Activated T-cell treated with anti-CD3 and anti-CD28 coated beads, Interleukin-2, amount 50 U/mL, for 1 hour (primary cell): Measurements from ENCODE around the gene KBTBD7.
A peak's percentile ranks its signal among the peaks of the same experiment; 100 is the strongest.

Experiments
- DNase-seq: peaks from one replicate; pipeline ENCODE4 v3.0.0-alpha.2; 2020

Gene KBTBD7

GRCh38 chr13:41193919-41194824 is at the start of gene KBTBD7:
Gene KBTBD7 (minus strand): TSS chr13:41194569. CDS start chr13:41194257, 312 bp downstream.
- peak; percentile 89 for DNase-seq

GRCh38 chr13:41241626-41242025 is 47.3 kb upstream of the KBTBD7 start:
- DNase-seq: no peak

GRCh38 chr13:41236369-41236768 is 42.0 kb upstream of the KBTBD7 start:
- DNase-seq: no peak

- DNase-seq: no peak
Observed at GRCh38 chr13:41232578-41233480, 38.5 kb upstream of the KBTBD7 start.

- no peak for DNase-seq
Observed at GRCh38 chr13:41231786-41232185, 37.4 kb upstream of the KBTBD7 start.

- DNase-seq: no peak
Observed at GRCh38 chr13:41231025-41231677, 36.8 kb upstream of the KBTBD7 start.

- no peak for DNase-seq
Observed at GRCh38 chr13:41229356-41229755, 35.0 kb upstream of the KBTBD7 start.

GRCh38 chr13:41224113-41225110 is 30.0 kb upstream of the KBTBD7 start:
- no peak for DNase-seq

GRCh38 chr13:41222259-41222852 is 28.0 kb upstream of the KBTBD7 start:
- peak; percentile 30 for DNase-seq

GRCh38 chr13:41220401-41220800 is 26.0 kb upstream of the KBTBD7 start:
- no peak for DNase-seq

GRCh38 chr13:41216160-41216559 is 21.8 kb upstream of the KBTBD7 start:
- no peak for DNase-seq

- DNase-seq: no peak
Observed at GRCh38 chr13:41213919-41214318, 19.6 kb upstream of the KBTBD7 start.

- DNase-seq: no peak
Observed at GRCh38 chr13:41213316-41213715, 18.9 kb upstream of the KBTBD7 start.

GRCh38 chr13:41212881-41213280 is 18.5 kb upstream of the KBTBD7 start:
- no peak for DNase-seq

- DNase-seq: no peak
Observed at GRCh38 chr13:41211062-41211461, 16.7 kb upstream of the KBTBD7 start.

- no peak for DNase-seq
Observed at GRCh38 chr13:41206467-41206866, 12.1 kb upstream of the KBTBD7 start.

GRCh38 chr13:41203810-41204209 is 9.4 kb upstream of the KBTBD7 start:
- no peak for DNase-seq

GRCh38 chr13:41200126-41200525 is 5.8 kb upstream of the KBTBD7 start:
- no peak for DNase-seq

- no peak for DNase-seq
Observed at GRCh38 chr13:41199526-41199925, 5.2 kb upstream of the KBTBD7 start.

- DNase-seq: no peak
Observed at GRCh38 chr13:41199079-41199478, 4.7 kb upstream of the KBTBD7 start.

GRCh38 chr13:41196620-41197019 is 2.3 kb upstream of the KBTBD7 start:
- DNase-seq: no peak
